Bone marrow (tissue), 2 donors: ENCODE data around the gene TNNI3K.

Source experiments
- DNase-seq, 2 donors: peaks; one replicate each; lab custom pipeline; 2025; lab: John Stamatoyannopoulos, UW

TNNI3K gene

GRCh38 chr1:74314438-74314837 is 79.3 kb downstream of the TNNI3K start:
- DNase-seq, result no peak

- no peak for DNase-seq
These were observed 81.1 kb downstream of the TNNI3K start for GRCh38 chr1:74316302-74316701.

GRCh38 chr1:74317663-74318062 is 82.5 kb downstream of the TNNI3K start:
- DNase-seq, result no peak

- DNase-seq, result no peak
These were observed 88.8 kb downstream of the TNNI3K start for GRCh38 chr1:74323937-74324473.

- DNase-seq, result no peak
These were observed 89.7 kb downstream of the TNNI3K start for GRCh38 chr1:74324684-74325448.

- DNase-seq, result no peak
These were observed 93.7 kb downstream of the TNNI3K start for GRCh38 chr1:74328851-74329250.

GRCh38 chr1:74333244-74333643 is 98.1 kb downstream of the TNNI3K start:
- DNase-seq, result no peak

- DNase-seq, result no peak
These were observed 99.0 kb downstream of the TNNI3K start for GRCh38 chr1:74334147-74334546.

- DNase-seq, result no peak
These were observed 105.5 kb downstream of the TNNI3K start for GRCh38 chr1:74340656-74341055.

GRCh38 chr1:74341702-74342339 is 106.6 kb downstream of the TNNI3K start:
- DNase-seq, result no peak

GRCh38 chr1:74343216-74343615 is 108.0 kb downstream of the TNNI3K start:
- DNase-seq, result no peak

- DNase-seq, result no peak
These were observed 109.2 kb downstream of the TNNI3K start for GRCh38 chr1:74344387-74344786.

- DNase-seq, result no peak
These were observed 121.3 kb downstream of the TNNI3K start for GRCh38 chr1:74356493-74356892.

GRCh38 chr1:74357150-74357549 is 122.0 kb downstream of the TNNI3K start:
- DNase-seq, result no peak

GRCh38 chr1:74357756-74358155 is 122.6 kb downstream of the TNNI3K start:
- DNase-seq, result no peak

- DNase-seq, result no peak
These were observed 127.5 kb downstream of the TNNI3K start for GRCh38 chr1:74362691-74363090.

- DNase-seq, result no peak
These were observed 128.0 kb downstream of the TNNI3K start for GRCh38 chr1:74363220-74363619.

- DNase-seq, result no peak
These were observed 132.1 kb downstream of the TNNI3K start for GRCh38 chr1:74367175-74367813.

- DNase-seq, result no peak
These were observed 133.1 kb downstream of the TNNI3K start for GRCh38 chr1:74368335-74368734.

- DNase-seq, result no peak
These were observed 140.2 kb downstream of the TNNI3K start for GRCh38 chr1:74375376-74375775.

- DNase-seq, result no peak
These were observed 145.1 kb downstream of the TNNI3K start for GRCh38 chr1:74380252-74380651.

GRCh38 chr1:74388855-74389254 is 153.7 kb downstream of the TNNI3K start:
- no peak for DNase-seq

GRCh38 chr1:74392186-74392585 is 157.0 kb downstream of the TNNI3K start:
- no peak for DNase-seq
